Measurements from ENCODE around the gene DCAKD. TPM values are rescaled to one million over a fixed set of nuclear protein-coding genes. Genes with fewer than 3 reads are reported as not detected.
"Not testable (repeated sequence)": the region's sequence is repeated elsewhere in the genome, so short reads cannot be mapped to it uniquely, and the experiment has no call there.

The DCAKD gene
- total and polyA plus RNA-seq, 4 experiments from 2014 or later: 8.8 to 32.1 (median 24.1) TPM

DNA sequence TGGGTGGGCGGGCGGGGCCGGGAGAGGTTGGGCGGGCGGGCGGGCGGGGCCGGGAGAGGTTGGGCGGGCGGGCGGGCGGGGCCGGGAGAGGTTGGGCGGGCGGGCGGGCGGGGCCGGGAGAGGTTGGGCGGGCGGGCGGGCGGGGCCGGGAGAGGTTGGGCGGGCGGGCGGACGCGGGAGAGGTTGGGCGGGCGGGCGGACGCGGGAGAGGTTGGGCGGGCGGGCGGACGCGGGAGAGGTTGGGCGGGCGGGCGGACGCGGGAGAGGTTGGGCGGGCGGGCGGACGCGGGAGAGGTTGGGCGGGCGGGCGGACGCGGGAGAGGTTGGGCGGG lies 254 bp upstream of the DCAKD start:
- H3K4me3 ChIP-seq (ENCODE audit: low read length in 2 of 2); H3K9me3 ChIP-seq (ENCODE audit: control insufficient read depth in 1 of 2, low read length in 2 of 2); DNase-seq; H3K27me3 ChIP-seq (ENCODE audit: insufficient read depth, low read length); H3K9me3 Mint-ChIP-seq; H3K36me3 ChIP-seq (ENCODE audit: insufficient read depth, low read length); H3K36me3 Mint-ChIP-seq; H3K27me3 Mint-ChIP-seq: not testable (repeated sequence)
- peak overlapping the region; percentile 66 for H3K27ac ChIP-seq (ENCODE audit: low read depth, low read length)
- H3K4me1 ChIP-seq (ENCODE audit: insufficient read depth, low read length): peaks cover 41% of the 10 kb centered on the region
- peak overlapping the region in 3 of 8 donors; percentile 84 to 87 (median 84) for H3K4me3 Mint-ChIP-seq
- H3K4me1 Mint-ChIP-seq: peaks cover 18 to 44% (median 30%) of the 10 kb centered on the region in 4 donors
- intact Hi-C loops (cut with micrococcal nuclease): loop anchor here (1.0 to 5.0 kb wide), 3 partner anchors 10 to 152 kb away; partner anchors contain the start of genes EFTUD2 and NMT1
- ChIA-PET POLR2A (ENCODE audit: partially characterized antibody) (interaction anchor here (1.5 to 3.9 kb wide), 4 partner anchors 11 to 152 kb away, joined by 10 to 105 read pairs (median 16); partner anchors contain the start of genes EFTUD2, HEXIM1 and NMT1), CTCF (ENCODE audit: partially characterized antibody) (interaction anchor here (1.2 to 2.6 kb wide), 2 partner anchors 9 to 47 kb away, joined by 3 to 11 read pairs; partner anchors contain the start of gene NMT1)
- H3K27ac Mint-ChIP-seq: peak overlapping the region in 1 of 7 donors; percentile 95

- Histone ChIP-seq H3K27ac (ENCODE audit: low read depth, low read length) (peak overlapping the region; percentile 96), H3K9me3 (ENCODE audit: control insufficient read depth in 1 of 2, low read length in 2 of 2) (no peaks in the 10 kb centered on the region), H3K27me3 (ENCODE audit: insufficient read depth, low read length) (no peaks in the 10 kb centered on the region), H3K4me1 (ENCODE audit: insufficient read depth, low read length) (peaks cover 42% of the 10 kb centered on the region), H3K4me3 (ENCODE audit: low read length in 2 of 2) (peak overlapping the region; percentile 66 to 98), H3K36me3 (ENCODE audit: insufficient read depth, low read length) (no peaks in the 10 kb centered on the region)
- intact Hi-C loops (cut with micrococcal nuclease): loop anchor here (1.0 to 5.0 kb wide), 3 partner anchors 11 to 151 kb away; partner anchors contain the start of genes EFTUD2 and NMT1
- POLR2A ChIA-PET (ENCODE audit: partially characterized antibody): interaction anchor here (0.6 to 3.9 kb wide), 14 partner anchors 12 to 864 kb away, joined by 3 to 105 read pairs (median 4); partner anchors contain the start of genes CCDC43, EFTUD2, HEXIM1 and NMT1
- no peaks in the 10 kb centered on the region for H3K9me3 Mint-ChIP-seq
- H3K4me3 Mint-ChIP-seq: peak overlapping the region; percentile 86 to 95 (median 88)
- CTCF ChIA-PET (ENCODE audit: partially characterized antibody): interaction anchor here (0.6 to 2.6 kb wide), 5 partner anchors 11 to 85 kb away, joined by 3 to 11 read pairs (median 3); partner anchors contain the start of genes ACBD4 and NMT1
- H3K27ac Mint-ChIP-seq: peak overlapping the region; percentile 93 to 98 (median 96)
- H3K4me1 Mint-ChIP-seq: peaks cover 19 to 44% (median 31%) of the 10 kb centered on the region in 4 donors
- peak in 4 of 5 donors; percentile 3 to 30 (median 21) for DNase-seq
- H3K27me3 Mint-ChIP-seq: no peaks in the 10 kb centered on the region
- peaks cover 0 to 6% of the 10 kb centered on the region in 2 donors for H3K36me3 Mint-ChIP-seq
Observed at GRCh38 chr17:45050481-45051059, 862 bp downstream of the DCAKD start.

DNA sequence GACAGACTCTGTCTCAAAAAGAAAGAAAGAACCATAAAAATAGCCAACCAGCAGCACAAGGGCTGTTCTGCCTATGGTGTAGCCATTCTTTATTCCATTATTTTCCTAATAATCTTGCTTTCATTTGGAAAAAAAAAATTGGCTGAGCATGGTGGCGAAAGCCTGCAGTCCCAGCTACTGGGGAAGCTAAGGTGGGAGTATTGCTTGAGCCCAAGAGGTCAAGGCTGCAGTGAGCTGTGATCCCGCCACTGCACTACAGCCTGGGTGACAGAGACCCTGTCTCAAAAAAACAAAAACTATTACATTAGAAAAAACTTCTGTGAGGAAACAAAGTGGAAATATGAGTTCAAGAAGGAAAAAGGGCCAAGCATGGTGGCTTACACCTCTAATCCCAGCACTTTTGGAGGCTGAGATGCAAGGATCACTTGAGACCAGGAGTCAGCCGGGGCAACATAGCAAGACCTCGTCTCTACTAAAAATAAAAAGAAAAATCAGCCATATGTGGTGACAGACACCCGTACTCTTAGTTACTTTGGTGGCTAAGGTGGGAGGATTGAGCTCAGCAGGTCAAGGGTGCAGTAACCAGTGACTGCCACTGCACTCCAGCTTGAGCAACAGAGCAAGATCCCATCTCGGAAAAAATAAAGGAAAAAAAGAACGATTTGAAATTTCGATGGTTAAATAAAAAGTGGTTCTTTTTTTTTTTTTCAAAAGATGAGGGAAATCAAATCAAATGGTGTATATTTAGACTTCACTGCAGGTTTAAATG lies 2.5 kb downstream of the DCAKD start:
- Mint-ChIP-seq H3K36me3 (peaks cover 0 to 7% of the 10 kb centered on the region in 2 donors), H3K9me3 (no peaks in the 10 kb centered on the region), H3K27ac (peak overlapping the region; percentile 64 to 97 (median 77)), H3K4me3 (peak overlapping the region in 7 of 8 donors; percentile 16 to 64 (median 54)), H3K4me1 (peaks cover 17 to 45% (median 32%) of the 10 kb centered on the region in 4 donors), H3K27me3 (no peaks in the 10 kb centered on the region)
- Histone ChIP-seq H3K27ac (ENCODE audit: low read depth, low read length) (peak overlapping the region; percentile 38), H3K4me1 (ENCODE audit: insufficient read depth, low read length) (peaks cover 42% of the 10 kb centered on the region), H3K27me3 (ENCODE audit: insufficient read depth, low read length) (no peaks in the 10 kb centered on the region), H3K36me3 (ENCODE audit: insufficient read depth, low read length) (no peaks in the 10 kb centered on the region), H3K9me3 (ENCODE audit: control insufficient read depth in 1 of 2, low read length in 2 of 2) (no peaks in the 10 kb centered on the region), H3K4me3 (ENCODE audit: low read length in 2 of 2) (no peak overlapping the region)
- intact Hi-C loops (cut with micrococcal nuclease): no loop called here
- ChIA-PET POLR2A (ENCODE audit: partially characterized antibody) (interaction anchor here (0.6 to 3.9 kb wide), 6 partner anchors 14 to 1660 kb away, joined by 3 to 105 read pairs (median 8); partner anchors contain the start of genes EFTUD2, HEXIM1 and NMT1), CTCF (ENCODE audit: partially characterized antibody) (interaction anchor here (0.7 to 1.4 kb wide), 9 partner anchors 11 to 149 kb away, joined by 3 to 7 read pairs (median 4); partner anchors contain the start of gene ACBD4)
- DNase-seq: no peak

- Histone ChIP-seq H3K9me3 (ENCODE audit: control insufficient read depth in 1 of 2, low read length in 2 of 2) (no peaks in the 10 kb centered on the region), H3K27ac (ENCODE audit: low read depth, low read length) (no peak overlapping the region), H3K27me3 (ENCODE audit: insufficient read depth, low read length) (no peaks in the 10 kb centered on the region), H3K4me3 (ENCODE audit: low read length in 2 of 2) (no peak overlapping the region), H3K36me3 (ENCODE audit: insufficient read depth, low read length) (no peaks in the 10 kb centered on the region), H3K4me1 (ENCODE audit: insufficient read depth, low read length) (peaks cover 34% of the 10 kb centered on the region)
- Mint-ChIP-seq H3K36me3 (peaks cover 3 to 4% of the 10 kb centered on the region in 2 donors), H3K9me3 (no peaks in the 10 kb centered on the region), H3K27ac (peak overlapping the region; percentile 18 to 81 (median 68)), H3K4me3 (no peak overlapping the region), H3K27me3 (no peaks in the 10 kb centered on the region), H3K4me1 (peaks cover 11 to 48% (median 28%) of the 10 kb centered on the region in 4 donors)
- DNase-seq: no peak
- CTCF ChIA-PET (ENCODE audit: partially characterized antibody): interaction anchor here (1.2 to 1.7 kb wide), 2 partner anchors 24 to 52 kb away, joined by 4 to 5 read pairs; no protein-coding TSS in a partner anchor
- POLR2A ChIA-PET (ENCODE audit: partially characterized antibody): interaction anchor here (2.0 to 2.5 kb wide), 2 partner anchors 8 to 15 kb away, joined by 5 to 7 read pairs; partner anchors contain the start of gene NMT1
- intact Hi-C loops (cut with micrococcal nuclease): no loop called here
Observed at GRCh38 chr17:45046537-45047125, 4.8 kb downstream of the DCAKD start.

- H3K9me3 ChIP-seq (ENCODE audit: control insufficient read depth in 1 of 2, low read length in 2 of 2): no peaks in the 10 kb centered on the region
- DNase-seq: no peak
- peaks cover 7 to 32% (median 14%) of the 10 kb centered on the region in 4 donors for H3K4me1 Mint-ChIP-seq
- peaks cover 2 to 3% of the 10 kb centered on the region in 2 donors for H3K36me3 Mint-ChIP-seq
- no peak overlapping the region for H3K4me3 ChIP-seq (ENCODE audit: low read length in 2 of 2)
- H3K36me3 ChIP-seq (ENCODE audit: insufficient read depth, low read length): no peaks in the 10 kb centered on the region
- POLR2A ChIA-PET (ENCODE audit: partially characterized antibody): no interaction called here
- H3K4me1 ChIP-seq (ENCODE audit: insufficient read depth, low read length): peaks cover 14% of the 10 kb centered on the region
- H3K27ac ChIP-seq (ENCODE audit: low read depth, low read length): no peak overlapping the region
- CTCF ChIA-PET (ENCODE audit: partially characterized antibody): no interaction called here
- intact Hi-C loops (cut with micrococcal nuclease): no loop called here
- H3K27ac Mint-ChIP-seq: peak overlapping the region in 3 of 7 donors; percentile 8 to 51 (median 29)
- H3K4me3 Mint-ChIP-seq: no peak overlapping the region
- H3K9me3 Mint-ChIP-seq: no peaks in the 10 kb centered on the region
- H3K27me3 Mint-ChIP-seq: no peaks in the 10 kb centered on the region
- no peaks in the 10 kb centered on the region for H3K27me3 ChIP-seq (ENCODE audit: insufficient read depth, low read length)
Observed at GRCh38 chr17:45043813-45044540, 7.5 kb downstream of the DCAKD start.

DNA sequence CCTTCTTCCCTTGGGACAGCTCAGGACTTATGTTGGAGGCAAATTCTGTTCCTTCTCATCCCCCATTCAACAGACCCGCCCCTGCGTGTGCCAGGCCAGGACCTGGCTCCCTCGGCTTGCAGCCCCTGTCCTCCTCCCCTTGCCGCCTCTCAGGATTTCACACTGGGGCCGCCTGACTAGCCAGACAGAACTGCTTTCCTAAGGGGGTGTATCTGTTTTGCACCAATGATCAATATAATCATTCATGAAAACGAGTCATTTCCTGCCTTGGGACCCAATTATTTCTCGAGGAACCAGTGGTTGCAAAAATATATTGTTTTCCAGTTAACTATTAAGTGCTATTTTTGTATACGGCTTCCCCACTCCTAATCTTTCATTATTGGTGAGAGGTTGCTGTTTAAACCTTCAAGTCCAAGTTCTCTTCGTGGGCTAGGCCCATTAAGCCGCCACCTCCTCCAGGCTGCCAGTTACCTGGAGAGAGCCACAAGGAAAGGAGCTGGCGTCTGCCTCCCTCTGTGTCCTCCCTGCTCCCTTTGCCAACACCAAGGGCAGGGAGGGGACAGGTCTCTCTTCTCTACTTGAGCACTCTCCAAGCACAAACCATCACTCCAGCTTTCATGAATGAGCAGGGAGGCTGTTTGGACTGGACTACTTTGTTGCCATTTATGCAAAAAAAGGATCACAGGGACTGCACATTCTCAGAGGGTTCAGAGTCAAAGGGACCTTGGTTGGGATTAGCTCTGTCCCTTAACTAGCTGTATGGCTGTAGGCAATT lies 8.9 kb downstream of the DCAKD start:
- H3K27me3 ChIP-seq (ENCODE audit: insufficient read depth, low read length): no peaks in the 10 kb centered on the region
- CTCF ChIA-PET (ENCODE audit: partially characterized antibody): no interaction called here
- no peak for DNase-seq
- peaks cover 7 to 31% (median 11%) of the 10 kb centered on the region in 4 donors for H3K4me1 Mint-ChIP-seq
- peak overlapping the region in 2 of 7 donors; percentile 42 to 72 for H3K27ac Mint-ChIP-seq
- H3K4me1 ChIP-seq (ENCODE audit: insufficient read depth, low read length): peaks cover 4% of the 10 kb centered on the region
- no peaks in the 10 kb centered on the region for H3K9me3 Mint-ChIP-seq
- no peaks in the 10 kb centered on the region for H3K27me3 Mint-ChIP-seq
- no peak overlapping the region for H3K4me3 Mint-ChIP-seq
- no peak overlapping the region for H3K27ac ChIP-seq (ENCODE audit: low read depth, low read length)
- intact Hi-C loops (cut with micrococcal nuclease): no loop called here
- H3K36me3 Mint-ChIP-seq: peaks cover 2 to 3% of the 10 kb centered on the region in 2 donors
- POLR2A ChIA-PET (ENCODE audit: partially characterized antibody): interaction anchor here (0.6 kb wide), 1 partner anchor 825 kb away, joined by 3 read pairs; no protein-coding TSS in a partner anchor
- H3K9me3 ChIP-seq (ENCODE audit: control insufficient read depth in 1 of 2, low read length in 2 of 2): no peaks in the 10 kb centered on the region
- H3K4me3 ChIP-seq (ENCODE audit: low read length in 2 of 2): no peak overlapping the region
- no peaks in the 10 kb centered on the region for H3K36me3 ChIP-seq (ENCODE audit: insufficient read depth, low read length)

Data from CD4-positive, alpha-beta memory T cell (primary cell).